Subcutaneous abdominal adipose tissue (tissue), 5 donors: ENCODE data around the gene CHMP1A.

ENCODE experiments used
- H3K27ac ChIP-seq: one replicate; pipeline ENCODE4 v1.7.0; 2013; ENCODE audit warnings: low read depth, mild to moderate bottlenecking, inconsistent platforms, low read length, moderate library complexity
- H3K27me3 ChIP-seq, 5 donors: one replicate each; pipeline ENCODE4 v1.7.0; 2013; ENCODE audit warnings: low read length in 5 of 5, inconsistent platforms in 1 of 5; ENCODE audit not compliant: control insufficient read depth in 5 of 5, insufficient read depth in 4 of 5
- H3K36me3 ChIP-seq, 5 donors: one replicate each; pipeline ENCODE4 v1.7.0; 2013; ENCODE audit warnings: low read length in 5 of 5; ENCODE audit not compliant: control insufficient read depth in 5 of 5, insufficient read depth in 5 of 5
- H3K4me1 ChIP-seq, 5 donors: one replicate each; pipeline ENCODE4 v1.7.0; 2013; ENCODE audit warnings: low read length in 5 of 5, mild to moderate bottlenecking in 3 of 5, moderate library complexity in 1 of 5; ENCODE audit not compliant: control insufficient read depth in 5 of 5, insufficient read depth in 5 of 5
- H3K4me3 ChIP-seq, 5 donors: one replicate each; pipeline ENCODE4 v1.7.0; 2013; ENCODE audit warnings: low read length in 5 of 5, low read depth in 1 of 5
- H3K9ac ChIP-seq, 5 donors: one replicate each; pipeline ENCODE4 v1.7.0; 2013; ENCODE audit warnings: low read length in 5 of 5, mild to moderate bottlenecking in 4 of 5, moderate library complexity in 3 of 5
- H3K9me3 ChIP-seq, 5 donors: one replicate each; pipeline ENCODE4 v1.7.0; 2013; ENCODE audit warnings: low read length in 5 of 5; ENCODE audit not compliant: control insufficient read depth in 5 of 5
- donor health status: healthy.
- donor health status: healthy.
- donor health status: healthy.
- donor health status: healthy.
- donor health status: healthy.

Gene CHMP1A

GRCh38 chr16:89660146-89660545 lies 2.6 kb upstream of the CHMP1A start:
- H3K9ac ChIP-seq: no peak overlapping the region
- H3K4me3 ChIP-seq: no peak overlapping the region
- H3K27me3 ChIP-seq: no peaks in the 10 kb centered on the region
- H3K27ac ChIP-seq: no peak overlapping the region
- peaks cover 0 to 29% (median 13%) of the 10 kb centered on the region in 5 donors for H3K36me3 ChIP-seq
- H3K9me3 ChIP-seq: no peaks in the 10 kb centered on the region
- H3K4me1 ChIP-seq: peaks cover 6 to 25% (median 22%) of the 10 kb centered on the region in 5 donors

- Histone ChIP-seq H3K9me3 (no peaks in the 10 kb centered on the region), H3K4me1 (peaks cover 6 to 25% (median 22%) of the 10 kb centered on the region in 5 donors), H3K36me3 (peaks cover 0 to 26% (median 11%) of the 10 kb centered on the region in 5 donors), H3K9ac (peak overlapping the region; percentile 77 to 96 (median 89)), H3K27ac (peak overlapping the region; percentile 17), H3K4me3 (peak overlapping the region; percentile 82 to 93 (median 91)), H3K27me3 (no peaks in the 10 kb centered on the region)
Observed at GRCh38 chr16:89658221-89658879, 842 bp upstream of the CHMP1A start.

GRCh38 chr16:89656435-89657121 lies 930 bp downstream of the CHMP1A start:
- no peaks in the 10 kb centered on the region for H3K9me3 ChIP-seq
- H3K4me1 ChIP-seq: peaks cover 6 to 25% (median 22%) of the 10 kb centered on the region in 5 donors
- no peak overlapping the region for H3K27ac ChIP-seq
- H3K36me3 ChIP-seq: peaks cover 0 to 31% (median 14%) of the 10 kb centered on the region in 5 donors
- H3K9ac ChIP-seq: peak overlapping the region in 4 of 5 donors; percentile 82 to 96 (median 90)
- peak overlapping the region; percentile 15 to 93 (median 86) for H3K4me3 ChIP-seq
- H3K27me3 ChIP-seq: no peaks in the 10 kb centered on the region

- Histone ChIP-seq H3K36me3 (peaks cover 0 to 31% (median 20%) of the 10 kb centered on the region in 5 donors), H3K27me3 (no peaks in the 10 kb centered on the region), H3K9ac (no peak overlapping the region), H3K4me3 (no peak overlapping the region), H3K4me1 (peaks cover 6 to 25% (median 22%) of the 10 kb centered on the region in 5 donors), H3K9me3 (no peaks in the 10 kb centered on the region), H3K27ac (no peak overlapping the region)
Observed at GRCh38 chr16:89655062-89655643, 2.4 kb downstream of the CHMP1A start.

- H3K27ac ChIP-seq: no peak overlapping the region
- peaks cover 5 to 21% (median 18%) of the 10 kb centered on the region in 5 donors for H3K4me1 ChIP-seq
- H3K9ac ChIP-seq: no peak overlapping the region
- H3K27me3 ChIP-seq: no peaks in the 10 kb centered on the region
- H3K36me3 ChIP-seq: peaks cover 0 to 40% (median 22%) of the 10 kb centered on the region in 5 donors
- H3K9me3 ChIP-seq: no peaks in the 10 kb centered on the region
- H3K4me3 ChIP-seq: no peak overlapping the region
Observed at GRCh38 chr16:89653656-89654295, 3.7 kb downstream of the CHMP1A start.

GRCh38 chr16:89651584-89651983 lies 5.9 kb downstream of the CHMP1A start:
- Histone ChIP-seq H3K4me3 (no peak overlapping the region), H3K9ac (no peak overlapping the region), H3K27me3 (no peaks in the 10 kb centered on the region), H3K9me3 (no peaks in the 10 kb centered on the region), H3K36me3 (peaks cover 0 to 55% (median 34%) of the 10 kb centered on the region in 5 donors), H3K27ac (no peak overlapping the region), H3K4me1 (peaks cover 2 to 5% (median 3%) of the 10 kb centered on the region in 5 donors)

GRCh38 chr16:89646906-89647305 lies 10.6 kb downstream of the CHMP1A start:
- Histone ChIP-seq H3K27me3 (no peaks in the 10 kb centered on the region), H3K9ac (no peak overlapping the region), H3K27ac (no peak overlapping the region), H3K4me1 (peaks cover 0 to 6% (median 0%) of the 10 kb centered on the region in 5 donors), H3K9me3 (no peaks in the 10 kb centered on the region), H3K4me3 (no peak overlapping the region), H3K36me3 (peaks cover 0 to 62% (median 46%) of the 10 kb centered on the region in 5 donors)

- Histone ChIP-seq H3K9me3 (no peaks in the 10 kb centered on the region), H3K27me3 (peaks cover 0 to 3% (median 0%) of the 10 kb centered on the region in 5 donors), H3K36me3 (peaks cover 0 to 56% (median 43%) of the 10 kb centered on the region in 5 donors), H3K9ac (no peak overlapping the region), H3K4me1 (peaks cover 0 to 6% (median 0%) of the 10 kb centered on the region in 5 donors), H3K4me3 (no peak overlapping the region), H3K27ac (no peak overlapping the region)
Observed at GRCh38 chr16:89646270-89646669, 11.2 kb downstream of the CHMP1A start.

GRCh38 chr16:89645122-89645521 lies 12.4 kb downstream of the CHMP1A start:
- Histone ChIP-seq H3K27ac (no peak overlapping the region), H3K4me1 (peaks cover 0 to 18% (median 10%) of the 10 kb centered on the region in 5 donors), H3K9me3 (no peaks in the 10 kb centered on the region), H3K36me3 (peaks cover 0 to 47% (median 37%) of the 10 kb centered on the region in 5 donors), H3K4me3 (no peak overlapping the region), H3K27me3 (peaks cover 0 to 3% (median 0%) of the 10 kb centered on the region in 5 donors), H3K9ac (no peak overlapping the region)
